Inflammatory macrophage treated with lipopolysaccharide for 1 hour (primary cell): Measurements from ENCODE around the gene PPFIA3.
"Not testable (repeated sequence)": the region's sequence is repeated elsewhere in the genome, so short reads cannot be mapped to it uniquely, and the experiment has no call there.

Source experiments
- DNase-seq, 2 donors: peaks; one replicate each; pipeline ENCODE4 v3.0.0-alpha.2; 2020 to 2022

PPFIA3 gene

GRCh38 chr19:49125025-49125731, 5.8 kb downstream of the PPFIA3 start:
- no peak for DNase-seq

- no peak for DNase-seq
These were observed 7.2 kb downstream of the PPFIA3 start for GRCh38 chr19:49126575-49126974.

- not testable (repeated sequence) for DNase-seq
These were observed 7.9 kb downstream of the PPFIA3 start for GRCh38 chr19:49127225-49127624.

GRCh38 chr19:49127674-49128544, 8.6 kb downstream of the PPFIA3 start:
- DNase-seq = peak; percentile 94 to 98

GRCh38 chr19:49128545-49129237, 9.3 kb downstream of the PPFIA3 start:
- DNase-seq = no peak

- DNase-seq = no peak
These were observed 9.9 kb downstream of the PPFIA3 start for GRCh38 chr19:49129238-49129583.

GRCh38 chr19:49130325-49130724, 11.0 kb downstream of the PPFIA3 start:
- DNase-seq = no peak

- no peak for DNase-seq
These were observed 13.7 kb downstream of the PPFIA3 start for GRCh38 chr19:49132974-49133609.

GRCh38 chr19:49133621-49134454, 14.5 kb downstream of the PPFIA3 start:
- peak; percentile 39 to 42 for DNase-seq

- DNase-seq = no peak
These were observed 16.3 kb downstream of the PPFIA3 start for GRCh38 chr19:49135686-49136085.

GRCh38 chr19:49136771-49137171, 17.4 kb downstream of the PPFIA3 start:
- DNase-seq = no peak

GRCh38 chr19:49140951-49141350, 21.6 kb downstream of the PPFIA3 start:
- DNase-seq = no peak

GRCh38 chr19:49141352-49141751, 22.0 kb downstream of the PPFIA3 start:
- DNase-seq = no peak

- DNase-seq = peak; percentile 60 to 63
These were observed 23.6 kb downstream of the PPFIA3 start for GRCh38 chr19:49142866-49143335.

- DNase-seq = peak; percentile 38 to 89
These were observed 26.4 kb downstream of the PPFIA3 start for GRCh38 chr19:49145573-49146407.

- DNase-seq = not testable (repeated sequence)
These were observed 27.0 kb downstream of the PPFIA3 start for GRCh38 chr19:49146408-49146770.

GRCh38 chr19:49148044-49148682, 28.8 kb downstream of the PPFIA3 start:
- DNase-seq = no peak

GRCh38 chr19:49148784-49149651, 29.7 kb downstream of the PPFIA3 start:
- peak; percentile 66 to 93 for DNase-seq

- DNase-seq = peak; percentile 23 to 63
These were observed 30.3 kb downstream of the PPFIA3 start for GRCh38 chr19:49149652-49150105.
